ENCODE results near the gene SMG7.

- no peak for TF ChIP-seq CTCF (IDR thresholded peaks at IDR 0.05; ENCODE audit: low read length)
- no peak for TF ChIP-seq EZH2 (IDR thresholded peaks at IDR 0.05; ENCODE audit: borderline replicate concordance, low read length)
Observed at GRCh38 chr1:183578856-183579255, 106.6 kb downstream of the SMG7 start.
